HFFc6 (cell line): Measurements from ENCODE around the gene SUV39H2. TPM values are rescaled to one million over a fixed set of nuclear protein-coding genes. Genes with fewer than 3 reads are reported as not detected.

Experiments
- DNase-seq: peaks from one replicate; pipeline ENCODE4 v3.0.0-alpha.2; 2018
- H3K27ac Mint-ChIP-seq: 2 replicates; pipeline ENCODE4 v1.8.0; 2020; ENCODE audit warnings: mild to moderate bottlenecking, mixed read lengths
- H3K27me3 Mint-ChIP-seq: 2 replicates; pipeline ENCODE4 v1.8.0; 2021; ENCODE audit warnings: mild to moderate bottlenecking, moderate library complexity, mixed read lengths; ENCODE audit not compliant: insufficient read depth
- H3K36me3 Mint-ChIP-seq: 2 replicates; pipeline ENCODE4 v1.8.0; 2021; ENCODE audit warnings: low read depth, mixed read lengths
- H3K4me1 Mint-ChIP-seq: 2 replicates; pipeline ENCODE4 v1.8.0; 2020; ENCODE audit warnings: low read depth, mixed read lengths
- H3K4me3 Mint-ChIP-seq: 2 replicates; pipeline ENCODE4 v1.8.0; 2020; ENCODE audit warnings: mild to moderate bottlenecking, moderate library complexity, mixed read lengths
- H3K9me3 Mint-ChIP-seq: 2 replicates; pipeline ENCODE4 v1.8.0; 2020; ENCODE audit warnings: mild to moderate bottlenecking, mixed read lengths
- CTCF ChIP-seq: fragments of 200-600 bp; sonication (generic); IDR thresholded peaks from 2 replicates; pipeline ENCODE4 v1.5.0; 2021; ENCODE audit warnings: antibody characterized with exemption, mild to moderate bottlenecking
- total RNA-seq, 6 experiments: library from RNA; stranded (reverse); fragmentation: NEBNext Ultra II Directional; extraction: Animal tissue kit (Norgen Biotek cat#: 25700); gene quantifications; 2 replicates in 1 of 6; 3 replicates in 5 of 6; pipeline ENCODE4 v1.2.3, GENCODE V29; 2021

SUV39H2 gene
- total RNA-seq, 6 experiments from 2014 or later, result 8.6 to 18.1 (median 13.9) TPM

GRCh38 chr10:14918964-14919363, 40.3 kb downstream of the SUV39H2 start:
- Mint-ChIP-seq H3K27ac (no peak overlapping the region), H3K27me3 (no peaks in the 10 kb centered on the region; the same call in 1 of the 2 replicates), H3K36me3 (peaks cover 82% of the 10 kb centered on the region), H3K4me3 (no peak overlapping the region), H3K9me3 (peaks cover 21% of the 10 kb centered on the region), H3K4me1 (no peaks in the 10 kb centered on the region)
- DNase-seq, result no peak
- TF ChIP-seq CTCF, result no peak

GRCh38 chr10:14924013-14924412, 45.3 kb downstream of the SUV39H2 start:
- peaks cover 50% of the 10 kb centered on the region for H3K36me3 Mint-ChIP-seq
- TF ChIP-seq CTCF, result no peak
- 0 out of 2 replicates have a peak, but pooled peaks cover 5% of the 10 kb centered on the region for H3K4me1 Mint-ChIP-seq
- no peak overlapping the region for H3K4me3 Mint-ChIP-seq
- no peak overlapping the region for H3K27ac Mint-ChIP-seq
- DNase-seq, result no peak
- no peaks in the 10 kb centered on the region for H3K9me3 Mint-ChIP-seq
- H3K27me3 Mint-ChIP-seq, result no peaks in the 10 kb centered on the region; the same call in 1 of the 2 replicates

- no peak for TF ChIP-seq CTCF
- no peak overlapping the region for H3K27ac Mint-ChIP-seq
- H3K27me3 Mint-ChIP-seq, result no peaks in the 10 kb centered on the region
- H3K4me3 Mint-ChIP-seq, result no peak overlapping the region
- no peaks in the 10 kb centered on the region for H3K9me3 Mint-ChIP-seq
- 0 out of 2 replicates have a peak, but pooled peaks cover 5% of the 10 kb centered on the region for H3K4me1 Mint-ChIP-seq
- H3K36me3 Mint-ChIP-seq, result peaks cover 37% of the 10 kb centered on the region
- no peak for DNase-seq
These were observed 46.6 kb downstream of the SUV39H2 start for GRCh38 chr10:14925268-14925667.

GRCh38 chr10:14926061-14926470, 47.4 kb downstream of the SUV39H2 start:
- no peak for DNase-seq
- TF ChIP-seq CTCF, result no peak
- Mint-ChIP-seq H3K4me3 (no peak overlapping the region), H3K9me3 (no peaks in the 10 kb centered on the region), H3K4me1 (0 out of 2 replicates have a peak, but pooled peaks cover 5% of the 10 kb centered on the region), H3K27me3 (no peaks in the 10 kb centered on the region), H3K36me3 (peaks cover 34% of the 10 kb centered on the region), H3K27ac (no peak overlapping the region)

- H3K27me3 Mint-ChIP-seq, result no peaks in the 10 kb centered on the region
- no peak for DNase-seq
- TF ChIP-seq CTCF, result no peak
- 0 out of 2 replicates have a peak, but pooled peaks cover 5% of the 10 kb centered on the region for H3K4me1 Mint-ChIP-seq
- H3K36me3 Mint-ChIP-seq, result peaks cover 26% of the 10 kb centered on the region
- no peak overlapping the region for H3K4me3 Mint-ChIP-seq
- H3K27ac Mint-ChIP-seq, result no peak overlapping the region
- H3K9me3 Mint-ChIP-seq, result no peaks in the 10 kb centered on the region
These were observed 48.2 kb downstream of the SUV39H2 start for GRCh38 chr10:14926722-14927416.
